SK-N-MC (cell line): ENCODE data around the gene TNC.
A peak's percentile ranks its signal among the peaks of the same experiment; 100 is the strongest.

ENCODE experiments used
- DNase-seq: peaks from one replicate; pipeline ENCODE4 v3.0.0-alpha.2; 2011; ENCODE audit warnings: low read depth, low spot score
- H3K27ac ChIP-seq: fragments of 200-600 bp; sonication (generic); 2 replicates; pipeline ENCODE4 v1.5.1; 2016; ENCODE audit warnings: mixed run types
- H3K36me3 ChIP-seq: fragments of 200-600 bp; sonication (generic); 2 replicates; pipeline ENCODE4 v1.6.1; 2017; ENCODE audit warnings: antibody characterized with exemption, low read length, mixed read lengths; ENCODE audit not compliant: insufficient read depth
- H3K4me3 ChIP-seq: fragments of 200-600 bp; sonication (generic); 2 replicates; pipeline ENCODE4 v1.5.1; 2016
- H3K9ac ChIP-seq: fragments of 200-600 bp; sonication (generic); 2 replicates; pipeline ENCODE4 v1.8.0; 2017; ENCODE audit warnings: mixed run types, mixed read lengths; ENCODE audit not compliant: insufficient read length
- H3K9me3 ChIP-seq: fragments of 200-600 bp; sonication (generic); 2 replicates; pipeline ENCODE4 v1.6.1; 2017; ENCODE audit warnings: low read depth, mild to moderate bottlenecking, antibody characterized with exemption, low read length, moderate library complexity, mixed read lengths
- EZH2 ChIP-seq: fragments of 200-600 bp; sonication (generic); IDR thresholded peaks from one replicate; pipeline ENCODE4 v1.6.1; 2017; ENCODE audit warnings: antibody characterized with exemption
- FOXP2 ChIP-seq: optimal IDR thresholded peaks from 2 replicates; pipeline ENCODE3; 2011; ENCODE audit warnings: mild to moderate bottlenecking, moderate library complexity; ENCODE audit not compliant: insufficient read depth; ENCODE audit errors: extremely low read length, control extremely low read depth
- POLR2AphosphoS5 ChIP-seq: IDR thresholded peaks from 2 replicates; pipeline ENCODE4 v1.6.1; 2012; ENCODE audit warnings: mild to moderate bottlenecking, low read depth, low read length, borderline replicate concordance

Gene TNC

GRCh38 chr9:115155037-115155436, 37.1 kb upstream of the TNC start:
- Histone ChIP-seq H3K4me3 (no peak overlapping the region), H3K9ac (no peak overlapping the region), H3K27ac (no peak overlapping the region), H3K36me3 (no peaks in the 10 kb centered on the region), H3K9me3 (no peaks in the 10 kb centered on the region)
- TF ChIP-seq POLR2AphosphoS5: no peak
- TF ChIP-seq EZH2: no peak
- no peak for TF ChIP-seq FOXP2
- no peak for DNase-seq

GRCh38 chr9:115154617-115155016, 36.7 kb upstream of the TNC start:
- no peak for DNase-seq
- no peak overlapping the region for H3K27ac ChIP-seq
- H3K9ac ChIP-seq: no peak overlapping the region
- no peaks in the 10 kb centered on the region for H3K36me3 ChIP-seq
- TF ChIP-seq EZH2 (no peak), POLR2AphosphoS5 (no peak), FOXP2 (no peak)
- no peak overlapping the region for H3K4me3 ChIP-seq
- H3K9me3 ChIP-seq: no peaks in the 10 kb centered on the region

DNA sequence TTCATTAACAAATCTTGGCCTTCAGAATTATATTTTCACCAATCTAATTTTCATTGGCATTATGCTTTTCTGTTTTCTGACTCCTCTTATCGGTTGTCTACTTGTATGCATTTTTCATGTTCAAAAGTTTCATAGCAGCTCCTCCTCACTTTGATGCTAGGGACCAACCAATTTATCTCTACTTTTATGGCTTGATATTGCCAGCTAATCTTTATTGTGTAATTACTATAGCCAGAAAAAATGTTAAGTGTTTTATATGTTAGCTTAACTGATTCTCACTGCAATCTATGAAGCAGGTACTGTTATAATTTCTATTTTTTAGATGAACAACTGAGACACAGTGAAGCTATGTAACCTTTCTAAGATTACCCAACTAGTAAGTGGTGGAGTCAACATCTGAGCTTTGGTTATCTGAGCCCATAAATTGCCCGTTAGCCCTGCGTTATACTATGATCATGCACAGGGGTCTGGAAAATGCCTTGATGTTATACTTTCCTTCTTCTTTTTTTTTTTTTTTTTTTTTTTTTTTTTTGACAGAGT, 34.4 kb upstream of the TNC start:
- no peak overlapping the region for H3K9ac ChIP-seq
- H3K36me3 ChIP-seq: no peaks in the 10 kb centered on the region
- H3K4me3 ChIP-seq: no peak overlapping the region
- no peak overlapping the region for H3K27ac ChIP-seq
- H3K9me3 ChIP-seq: no peaks in the 10 kb centered on the region
- DNase-seq: no peak
- TF ChIP-seq EZH2 (no peak), FOXP2 (no peak), POLR2AphosphoS5 (no peak)

DNA sequence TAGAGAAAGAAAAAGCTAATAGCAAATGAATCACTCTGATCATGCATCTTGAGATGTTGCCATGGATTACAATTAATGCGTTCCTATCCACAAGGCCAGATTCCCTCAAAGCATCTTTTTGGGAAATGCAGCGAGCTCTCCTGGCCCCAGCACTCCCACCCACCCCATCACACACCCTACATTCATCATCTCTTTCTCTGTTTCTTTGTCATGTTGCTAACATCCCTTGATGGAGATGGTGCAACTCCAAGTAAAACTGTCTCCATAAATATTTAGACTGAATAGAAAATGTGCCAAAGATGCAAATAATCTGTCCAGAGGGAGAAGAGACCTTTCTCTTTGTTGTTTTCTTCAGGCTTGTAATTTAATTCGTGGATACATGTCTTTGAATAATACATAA, 30.8 kb upstream of the TNC start:
- TF ChIP-seq POLR2AphosphoS5 (no peak), EZH2 (no peak), FOXP2 (no peak)
- Histone ChIP-seq H3K4me3 (no peak overlapping the region), H3K27ac (no peak overlapping the region), H3K9ac (no peak overlapping the region), H3K9me3 (no peaks in the 10 kb centered on the region), H3K36me3 (no peaks in the 10 kb centered on the region)
- DNase-seq: no peak

DNA sequence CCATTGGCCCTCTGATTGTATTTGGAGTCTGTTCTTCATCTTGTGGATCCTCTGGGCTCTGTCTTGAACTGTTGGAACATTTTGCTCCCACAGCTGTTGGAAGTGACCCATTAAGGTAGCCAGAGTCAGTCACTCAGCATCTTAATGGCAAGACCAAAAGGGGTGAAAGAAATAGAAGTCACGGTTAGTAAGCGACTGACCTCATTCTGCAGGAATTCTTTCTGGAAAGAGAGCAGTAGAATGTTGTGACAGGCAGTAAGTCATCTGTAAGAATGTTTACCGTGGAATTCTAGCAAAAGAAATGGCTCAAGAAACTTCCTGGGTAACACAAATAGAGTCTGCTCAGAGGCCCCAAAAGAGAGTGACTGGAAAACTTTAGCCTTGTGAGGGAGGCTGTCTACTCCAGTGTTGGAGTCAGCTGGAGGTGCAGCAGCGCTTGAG, 28.6 kb upstream of the TNC start:
- Histone ChIP-seq H3K27ac (no peak overlapping the region), H3K9me3 (no peaks in the 10 kb centered on the region)
- no peak for DNase-seq

DNA sequence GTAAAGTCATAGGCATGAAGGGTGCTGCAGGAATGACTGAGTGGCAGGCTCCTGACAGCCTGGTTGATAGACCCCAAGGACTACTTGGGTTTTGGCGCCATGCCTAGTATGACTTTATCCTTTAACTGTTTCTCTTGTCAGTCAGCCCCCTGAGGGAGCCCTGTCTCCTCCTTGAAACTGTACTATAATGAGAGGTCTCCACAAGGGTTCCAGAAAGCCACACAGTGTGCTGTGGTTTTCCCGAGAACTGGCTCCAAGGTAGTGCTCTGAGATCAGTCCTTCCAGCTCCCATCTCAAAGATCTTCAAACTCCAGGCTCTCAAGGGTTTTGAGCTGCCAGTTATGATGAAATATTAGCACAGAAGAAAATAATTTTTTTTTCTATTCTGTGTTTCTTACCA, 26.7 kb upstream of the TNC start:
- Histone ChIP-seq H3K36me3 (no peaks in the 10 kb centered on the region), H3K9me3 (no peaks in the 10 kb centered on the region), H3K4me3 (no peak overlapping the region), H3K27ac (peak overlapping the region; percentile 19; the same call in 1 of the 2 replicates), H3K9ac (no peak overlapping the region)
- no peak for DNase-seq
- TF ChIP-seq EZH2 (no peak), FOXP2 (no peak)

More for the DNA sequence above, 28.6 kb upstream of the TNC start:
- no peaks in the 10 kb centered on the region for H3K36me3 ChIP-seq
- no peak overlapping the region for H3K4me3 ChIP-seq
- no peak overlapping the region for H3K9ac ChIP-seq
- TF ChIP-seq EZH2 (no peak), FOXP2 (no peak), POLR2AphosphoS5 (no peak)

DNA sequence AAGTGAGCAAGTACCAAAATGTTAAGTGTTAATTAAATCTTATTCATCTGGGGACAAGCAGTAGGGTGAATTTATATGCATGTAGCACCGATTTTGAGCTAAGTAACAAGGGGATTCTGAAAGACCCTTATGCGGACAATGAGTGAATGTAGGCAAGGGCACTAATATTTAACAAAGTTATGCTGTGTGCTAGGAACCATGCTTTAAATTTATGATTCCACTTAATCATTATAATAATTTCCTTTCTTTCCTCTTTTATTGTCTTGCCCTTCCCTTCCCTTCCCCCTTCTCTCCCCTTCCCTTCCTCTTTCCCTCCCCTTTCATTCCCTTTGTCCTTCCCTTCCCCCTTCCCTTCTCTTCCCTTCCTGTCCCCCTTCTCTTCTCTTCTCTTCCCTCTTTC, 25.7 kb upstream of the TNC start:
- H3K4me3 ChIP-seq: no peak overlapping the region
- TF ChIP-seq EZH2 (no peak), FOXP2 (no peak), POLR2AphosphoS5 (no peak)
- H3K36me3 ChIP-seq: no peaks in the 10 kb centered on the region
- no peak overlapping the region for H3K9ac ChIP-seq
- H3K27ac ChIP-seq: no peak overlapping the region
- H3K9me3 ChIP-seq: no peaks in the 10 kb centered on the region
- no peak for DNase-seq

- TF ChIP-seq FOXP2: no peak
- no peak for TF ChIP-seq POLR2AphosphoS5
- TF ChIP-seq EZH2: no peak
- H3K4me3 ChIP-seq: no peak overlapping the region
- DNase-seq: no peak
- no peak overlapping the region for H3K27ac ChIP-seq
- H3K9ac ChIP-seq: no peak overlapping the region
- H3K9me3 ChIP-seq: no peaks in the 10 kb centered on the region
- no peaks in the 10 kb centered on the region for H3K36me3 ChIP-seq
Observed at GRCh38 chr9:115142517-115143270, 24.7 kb upstream of the TNC start.

GRCh38 chr9:115142090-115142489, 24.1 kb upstream of the TNC start:
- no peak overlapping the region for H3K4me3 ChIP-seq
- no peak overlapping the region for H3K27ac ChIP-seq
- TF ChIP-seq POLR2AphosphoS5 (no peak), EZH2 (no peak), FOXP2 (no peak)
- DNase-seq: no peak
- no peak overlapping the region for H3K9ac ChIP-seq
- H3K9me3 ChIP-seq: no peaks in the 10 kb centered on the region
- no peaks in the 10 kb centered on the region for H3K36me3 ChIP-seq
